GM12878 (cell line): ENCODE measurements around the gene TRIM67. TPM values are rescaled to one million over a fixed set of nuclear protein-coding genes. Genes with fewer than 3 reads are reported as not detected.

Source experiments
- ATAC-seq: fragments of 200-7000 bp; cut with Tn5 transposase; 3 replicates; pipeline ENCODE4 v1.9.1; 2020; ENCODE audit warnings: mild to moderate bottlenecking, moderate library complexity
- BruUV-seq: library from RNA; stranded (reverse); fragments of 400-500 nt; replicated peaks from 2 replicates; lab custom pipeline; 2021; lab: Mats Ljungman, UMichigan
- CTCF ChIA-PET: fragments of 300-600 bp; sonication (Branson Sonifier 250); formaldehyde crosslinking; extraction: SDS; loops from one replicate; lab custom pipeline; 2021; ENCODE audit warnings: inconsistent platforms; lab: Yijun Ruan, JAX
- POLR2A ChIA-PET: fragments of 350-600 bp; formaldehyde crosslinking; extraction: SDS; loops from one replicate; lab custom pipeline; 2021; ENCODE audit warnings: inconsistent platforms; lab: Charles Lee
- RAD21 ChIA-PET: fragments of 300-600 bp; sonication (Branson Sonifier 250); formaldehyde crosslinking; loops from one replicate; lab custom pipeline; 2023; ENCODE audit warnings: antibody characterized with exemption; ENCODE audit not compliant: unreplicated experiment; lab: Charles Lee
- SMC1A ChIA-PET: fragments of 300-600 bp; sonication (Branson Sonifier 250); formaldehyde crosslinking; loops from one replicate; lab custom pipeline; 2023; ENCODE audit not compliant: unreplicated experiment, uncharacterized antibody; lab: Charles Lee
- DNase-seq: peaks from one replicate; pipeline ENCODE4 v3.0.0-alpha.2; 2011; ENCODE audit warnings: low read depth, low spot score
- FAIRE-seq: peaks from 3 replicates; lab custom pipeline; 2011; peaks lifted over from hg19 to GRCh38; lab: Jason Lieb, UNC
- H2AFZ ChIP-seq: 2 replicates; pipeline ENCODE4 v1.6.0; 2011; ENCODE audit warnings: low read depth, low read length, control low read depth; ENCODE audit not compliant: control insufficient read depth
- H3K27ac ChIP-seq: 2 replicates; pipeline ENCODE4 v1.5.1; 2011; ENCODE audit warnings: control low read depth; ENCODE audit not compliant: control insufficient read depth, insufficient read depth
- H3K27me3 ChIP-seq, 2 experiments: replicated peaks in 1 of 2; 2 replicates each; pipeline versions ENCODE4 v1.6.0 to v1.6.1; 2011; ENCODE audit warnings: low read length in 1 of 2; ENCODE audit not compliant: control insufficient read depth in 2 of 2, insufficient read depth in 2 of 2
- H3K36me3 ChIP-seq, 2 experiments: 2 replicates each; pipeline ENCODE4 v1.5.1; 2011; ENCODE audit warnings: low read length in 1 of 2; ENCODE audit not compliant: control insufficient read depth in 2 of 2, insufficient read depth in 2 of 2
- H3K4me1 ChIP-seq: 2 replicates; pipeline ENCODE4 v1.6.1; 2011; ENCODE audit warnings: mild to moderate bottlenecking, low read length, moderate library complexity, mixed read lengths; ENCODE audit not compliant: control insufficient read depth, insufficient read depth
- H3K4me2 ChIP-seq: 2 replicates; pipeline ENCODE4 v1.6.0; 2011; ENCODE audit warnings: control low read depth; ENCODE audit not compliant: control insufficient read depth, insufficient read depth
- H3K4me3 ChIP-seq: fragments of 200-600 bp; sonication (generic); 2 replicates; pipeline ENCODE4 v1.5.1; 2016
- H3K79me2 ChIP-seq: 2 replicates; pipeline ENCODE4 v1.6.0; 2011; ENCODE audit warnings: low read length; ENCODE audit not compliant: control insufficient read depth, insufficient read depth
- H3K9ac ChIP-seq: 2 replicates; pipeline ENCODE4 v1.8.0; 2011; ENCODE audit warnings: low read length, control low read depth, mixed read lengths; ENCODE audit not compliant: control insufficient read depth, insufficient read depth
- H3K9me3 ChIP-seq: replicated peaks from 3 replicates; pipeline ENCODE4 v1.5.1; 2011; ENCODE audit warnings: mild to moderate bottlenecking, low read length; ENCODE audit not compliant: control insufficient read depth, insufficient read depth
- H4K20me1 ChIP-seq: 2 replicates; pipeline ENCODE4 v1.6.0; 2011; ENCODE audit not compliant: control insufficient read depth, insufficient read depth
- BMI1 ChIP-seq: fragments of 450-650 bp; IDR thresholded peaks from 2 replicates; pipeline ENCODE4 v1.6.1; 2016; ENCODE audit warnings: mild to moderate bottlenecking, moderate library complexity, borderline replicate concordance
- CBX3 ChIP-seq: fragments of 200-600 bp; sonication (generic); IDR thresholded peaks from 2 replicates; pipeline ENCODE4 v1.6.1; 2016; ENCODE audit warnings: low read depth, borderline replicate concordance
- CEBPB ChIP-seq, 2 experiments: fragments of 150-350 bp in 1 of 2; IDR thresholded peaks; 2 replicates each; pipeline ENCODE4 v1.6.1; 2012 to 2014; ENCODE audit warnings: low read depth in 2 of 2, low read length in 2 of 2, borderline replicate concordance in 1 of 2, inconsistent platforms in 1 of 2
- CHD2 ChIP-seq: IDR thresholded peaks from 2 replicates; pipeline ENCODE4 v1.6.1; 2011; ENCODE audit warnings: low read depth, low read length, improper control_type of control experiment, borderline replicate concordance
- EZH2 ChIP-seq: IDR thresholded peaks from 2 replicates; pipeline ENCODE4 v1.6.1; 2012; ENCODE audit warnings: low read depth, mild to moderate bottlenecking, control low read depth, inconsistent platforms, low read length, borderline replicate concordance; ENCODE audit not compliant: control insufficient read depth
- FOXK2 ChIP-seq: fragments of 450-650 bp; IDR thresholded peaks from 2 replicates; pipeline ENCODE4 v1.6.1; 2017; ENCODE audit warnings: mild to moderate bottlenecking, moderate library complexity
- NFIC ChIP-seq: IDR thresholded peaks from 2 replicates; pipeline ENCODE4 v1.6.1; 2012; ENCODE audit warnings: low read depth, mild to moderate bottlenecking, inconsistent platforms, low read length, moderate library complexity
- NFYA ChIP-seq: IDR thresholded peaks from 2 replicates; pipeline ENCODE4 v1.6.1; 2011; ENCODE audit warnings: low read depth, mild to moderate bottlenecking, low read length, improper control_type of control experiment, borderline replicate concordance
- RAD51 ChIP-seq: fragments of 450-650 bp; IDR thresholded peaks from 2 replicates; pipeline ENCODE4 v1.6.1; 2016; ENCODE audit warnings: moderate library complexity, mild to moderate bottlenecking, inconsistent platforms
- SPI1 ChIP-seq: IDR thresholded peaks from 2 replicates; pipeline ENCODE4 v1.6.1; 2011; ENCODE audit warnings: low read depth, mild to moderate bottlenecking, low read length, moderate library complexity, borderline replicate concordance; ENCODE audit not compliant: insufficient read depth
- TAF1 ChIP-seq: IDR thresholded peaks from 2 replicates; pipeline ENCODE4 v1.6.1; 2011; ENCODE audit warnings: mild to moderate bottlenecking, low read depth, low read length, borderline replicate concordance
- TARDBP ChIP-seq: IDR thresholded peaks from 2 replicates; pipeline ENCODE4 v1.6.1; 2016; ENCODE audit warnings: borderline replicate concordance
- ZBED1 ChIP-seq: IDR thresholded peaks from 2 replicates; pipeline ENCODE4 v1.6.1; 2016; ENCODE audit warnings: borderline replicate concordance
- WGBS: methylation state at CpG from one replicate; pipeline ENCODE4 v1.1.6; 2016; ENCODE audit warnings: low lambda C conversion rate; ENCODE audit not compliant: insufficient replicate concordance, insufficient coverage; ENCODE audit errors: missing lambda C conversion rate; 5-methylcytosine and 5-hydroxymethylcytosine counted together
- in situ Hi-C: fragments of 300-500 bp; cut with MboI; formaldehyde crosslinking; loops from 9 replicates; pipeline ENCODE4 v1.14.3; 2018; ENCODE audit warnings: mixed read lengths
- intact Hi-C: fragments of 100-400 bp; cut with micrococcal nuclease; formaldehyde crosslinking; loops from one replicate; pipeline ENCODE4 v1.14.2; 2022; ENCODE audit not compliant: unreplicated experiment
- polyA plus RNA-seq, 11 experiments: library from polyadenylated mRNA; depleted of rRNA in 4 of 11; unstranded in 6 of 11; stranded (reverse) in 5 of 11; fragments of >200 nt; fragmentation: Nextera tagmentation in 4 of 11; fragmentation: Illumina TruSeq in 1 of 11; extraction: Ambion mirVana in 4 of 11; extraction: Trizol in 1 of 11; gene quantifications; 1 replicate in 1 of 11; 2 replicates in 10 of 11; pipeline versions ENCODE4 v1.2.1 to v1.2.3, GENCODE V29; 2011 to 2016; ENCODE audit warnings: inconsistent platforms in 2 of 11, missing spikeins in 2 of 11, low read depth in 1 of 11
- total RNA-seq, 4 experiments: library from RNA; depleted of rRNA in 3 of 4; stranded (reverse); fragments of >200 nt in 3 of 4; fragmentation: Illumina TruSeq in 1 of 4; extraction: Trizol in 1 of 4; gene quantifications; 2 replicates each; pipeline versions ENCODE4 v1.2.1 to v1.2.3, GENCODE V29; 2013 to 2021
- TF ChIP-seq, protein P1 (sequence below): fragments of 450-650 bp; formaldehyde crosslinking; IDR thresholded peaks from 2 replicates; pipeline ENCODE4 v1.5.0; 2022; ENCODE audit warnings: mild to moderate bottlenecking, missing genetic modification characterization
- TF ChIP-seq, protein P2 (sequence below): IDR thresholded peaks from 2 replicates; pipeline ENCODE4 v1.6.1; 2012; ENCODE audit warnings: low read depth, low read length, improper control_type of control experiment
- TF ChIP-seq, protein P3 (sequence below): IDR thresholded peaks from 2 replicates; pipeline ENCODE4 v1.6.1; 2011; ENCODE audit warnings: low read depth, mild to moderate bottlenecking, low read length, moderate library complexity, borderline replicate concordance; ENCODE audit errors: extremely low read depth

TRIM67 gene
- total and polyA plus RNA-seq, 10 of the 15 experiments (the other 5 are each of a cell fraction or from before 2014, with no cell fraction given): under 0.01 to 0.01 TPM; not detected in 8

DNA sequence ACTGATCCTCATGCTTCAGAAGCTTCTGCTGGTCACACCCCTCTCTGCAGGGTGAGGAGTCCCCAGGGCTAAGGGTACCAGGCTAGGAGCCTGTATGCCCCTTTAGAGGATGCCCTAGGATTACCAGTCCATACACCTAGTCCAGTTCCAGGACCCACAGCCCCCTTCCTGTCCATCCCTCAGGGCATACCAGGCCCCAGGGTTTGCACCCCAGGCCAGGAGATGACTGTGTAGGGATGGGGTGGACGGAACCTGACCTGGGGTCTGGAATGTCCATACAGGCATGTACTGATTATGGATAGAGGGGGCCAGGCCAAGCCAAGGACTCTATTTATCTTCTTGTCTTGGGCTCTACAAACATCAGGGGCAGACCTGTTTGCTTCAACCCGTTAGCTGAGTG, 34.9 kb downstream of the TRIM67 start:
- intact Hi-C loops: no loop called here
- no peak overlapping the region for H2AFZ ChIP-seq
- ChIA-PET POLR2A (no interaction called here), CTCF (no interaction called here), RAD21 (no interaction called here), SMC1A (interaction anchor here (1.1 kb wide), 1 partner anchor 14 kb away, joined by 3 read pairs; no protein-coding TSS in a partner anchor)
- TF ChIP-seq, protein P1, sequence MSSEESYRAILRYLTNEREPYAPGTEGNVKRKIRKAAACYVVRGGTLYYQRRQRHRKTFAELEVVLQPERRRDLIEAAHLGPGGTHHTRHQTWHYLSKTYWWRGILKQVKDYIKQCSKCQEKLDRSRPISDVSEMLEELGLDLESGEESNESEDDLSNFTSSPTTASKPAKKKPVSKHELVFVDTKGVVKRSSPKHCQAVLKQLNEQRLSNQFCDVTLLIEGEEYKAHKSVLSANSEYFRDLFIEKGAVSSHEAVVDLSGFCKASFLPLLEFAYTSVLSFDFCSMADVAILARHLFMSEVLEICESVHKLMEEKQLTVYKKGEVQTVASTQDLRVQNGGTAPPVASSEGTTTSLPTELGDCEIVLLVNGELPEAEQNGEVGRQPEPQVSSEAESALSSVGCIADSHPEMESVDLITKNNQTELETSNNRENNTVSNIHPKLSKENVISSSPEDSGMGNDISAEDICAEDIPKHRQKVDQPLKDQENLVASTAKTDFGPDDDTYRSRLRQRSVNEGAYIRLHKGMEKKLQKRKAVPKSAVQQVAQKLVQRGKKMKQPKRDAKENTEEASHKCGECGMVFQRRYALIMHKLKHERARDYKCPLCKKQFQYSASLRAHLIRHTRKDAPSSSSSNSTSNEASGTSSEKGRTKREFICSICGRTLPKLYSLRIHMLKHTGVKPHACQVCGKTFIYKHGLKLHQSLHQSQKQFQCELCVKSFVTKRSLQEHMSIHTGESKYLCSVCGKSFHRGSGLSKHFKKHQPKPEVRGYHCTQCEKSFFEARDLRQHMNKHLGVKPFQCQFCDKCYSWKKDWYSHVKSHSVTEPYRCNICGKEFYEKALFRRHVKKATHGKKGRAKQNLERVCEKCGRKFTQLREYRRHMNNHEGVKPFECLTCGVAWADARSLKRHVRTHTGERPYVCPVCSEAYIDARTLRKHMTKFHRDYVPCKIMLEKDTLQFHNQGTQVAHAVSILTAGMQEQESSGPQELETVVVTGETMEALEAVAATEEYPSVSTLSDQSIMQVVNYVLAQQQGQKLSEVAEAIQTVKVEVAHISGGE (CRISPR knock-in tag): no peak
- TF ChIP-seq NFIC: no peak
- no peak for TF ChIP-seq NFYA
- TF ChIP-seq CHD2: no peak
- TF ChIP-seq RAD51: no peak
- no peak for TF ChIP-seq TARDBP
- no peak for TF ChIP-seq SPI1
- no peak for TF ChIP-seq CBX3
- TF ChIP-seq, protein P2, sequence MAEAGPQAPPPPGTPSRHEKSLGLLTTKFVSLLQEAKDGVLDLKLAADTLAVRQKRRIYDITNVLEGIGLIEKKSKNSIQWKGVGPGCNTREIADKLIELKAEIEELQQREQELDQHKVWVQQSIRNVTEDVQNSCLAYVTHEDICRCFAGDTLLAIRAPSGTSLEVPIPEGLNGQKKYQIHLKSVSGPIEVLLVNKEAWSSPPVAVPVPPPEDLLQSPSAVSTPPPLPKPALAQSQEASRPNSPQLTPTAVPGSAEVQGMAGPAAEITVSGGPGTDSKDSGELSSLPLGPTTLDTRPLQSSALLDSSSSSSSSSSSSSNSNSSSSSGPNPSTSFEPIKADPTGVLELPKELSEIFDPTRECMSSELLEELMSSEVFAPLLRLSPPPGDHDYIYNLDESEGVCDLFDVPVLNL: no peak
- no peak for TF ChIP-seq FOXK2
- no peak for TF ChIP-seq CEBPB (IDR thresholded peaks at IDR 0.05; ENCODE audit: borderline replicate concordance in 1 of 2, low read depth in 2 of 2, low read length in 2 of 2)
- no peak for TF ChIP-seq EZH2
- no peak for TF ChIP-seq TAF1
- no peak for TF ChIP-seq ZBED1
- no peak for TF ChIP-seq BMI1
- TF ChIP-seq, protein P3, sequence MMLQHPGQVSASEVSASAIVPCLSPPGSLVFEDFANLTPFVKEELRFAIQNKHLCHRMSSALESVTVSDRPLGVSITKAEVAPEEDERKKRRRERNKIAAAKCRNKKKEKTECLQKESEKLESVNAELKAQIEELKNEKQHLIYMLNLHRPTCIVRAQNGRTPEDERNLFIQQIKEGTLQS: no peak
- no peaks in the 10 kb centered on the region for H3K36me3 ChIP-seq
- H3K4me1 ChIP-seq: no peaks in the 10 kb centered on the region
- no peaks in the 10 kb centered on the region for H4K20me1 ChIP-seq
- ATAC-seq: no peak
- no peak overlapping the region for H3K27ac ChIP-seq
- H3K4me2 ChIP-seq: no peak overlapping the region
- H3K79me2 ChIP-seq: no peaks in the 10 kb centered on the region
- no peak overlapping the region for H3K4me3 ChIP-seq
- no peaks in the 10 kb centered on the region for H3K9me3 ChIP-seq
- in situ Hi-C loops: no loop called here
- BruUV-seq: no TSS peak
- no peaks in the 10 kb centered on the region; a peak in 1 of 4 replicates for H3K27me3 ChIP-seq
- WGBS: 0% methylated on average over 2 of the region's 2 CpGs
- FAIRE-seq: no peak
- no peak overlapping the region for H3K9ac ChIP-seq
- no peak for DNase-seq
